Gastroesophageal sphincter (tissue), 3 donors: ENCODE measurements around the gene COMMD2.

Experiments
- CTCF ChIP-seq, 4 experiments: fragments of 200-600 bp in 2 of 4; fragments of 450-650 bp in 2 of 4; sonication (generic) in 1 of 4; IDR thresholded peaks; one replicate each; pipeline ENCODE4 v1.5.1; 2017 to 2019; ENCODE audit warnings: antibody characterized with exemption in 4 of 4, mild to moderate bottlenecking in 2 of 4, moderate library complexity in 2 of 4
- POLR2A ChIP-seq, 2 donors: fragments of 450-650 bp; IDR thresholded peaks; one replicate each; pipeline ENCODE4 v1.6.1; 2017; ENCODE audit warnings: antibody characterized with exemption in 2 of 2, mild to moderate bottlenecking in 2 of 2, moderate library complexity in 1 of 2
- POLR2AphosphoS5 ChIP-seq: sonication (generic); formaldehyde crosslinking; IDR thresholded peaks from one replicate; pipeline ENCODE4 v1.6.1; 2017; ENCODE audit warnings: antibody characterized with exemption

- TF ChIP-seq POLR2AphosphoS5 (no peak), CTCF (IDR thresholded peaks at IDR 0.05) (no peak), POLR2A (IDR thresholded peaks at IDR 0.05) (no peak)
These were observed 16.4 kb upstream of the COMMD2 start for GRCh38 chr3:149768704-149769103.
